ENCODE results near the gene DHX15.

DNA sequence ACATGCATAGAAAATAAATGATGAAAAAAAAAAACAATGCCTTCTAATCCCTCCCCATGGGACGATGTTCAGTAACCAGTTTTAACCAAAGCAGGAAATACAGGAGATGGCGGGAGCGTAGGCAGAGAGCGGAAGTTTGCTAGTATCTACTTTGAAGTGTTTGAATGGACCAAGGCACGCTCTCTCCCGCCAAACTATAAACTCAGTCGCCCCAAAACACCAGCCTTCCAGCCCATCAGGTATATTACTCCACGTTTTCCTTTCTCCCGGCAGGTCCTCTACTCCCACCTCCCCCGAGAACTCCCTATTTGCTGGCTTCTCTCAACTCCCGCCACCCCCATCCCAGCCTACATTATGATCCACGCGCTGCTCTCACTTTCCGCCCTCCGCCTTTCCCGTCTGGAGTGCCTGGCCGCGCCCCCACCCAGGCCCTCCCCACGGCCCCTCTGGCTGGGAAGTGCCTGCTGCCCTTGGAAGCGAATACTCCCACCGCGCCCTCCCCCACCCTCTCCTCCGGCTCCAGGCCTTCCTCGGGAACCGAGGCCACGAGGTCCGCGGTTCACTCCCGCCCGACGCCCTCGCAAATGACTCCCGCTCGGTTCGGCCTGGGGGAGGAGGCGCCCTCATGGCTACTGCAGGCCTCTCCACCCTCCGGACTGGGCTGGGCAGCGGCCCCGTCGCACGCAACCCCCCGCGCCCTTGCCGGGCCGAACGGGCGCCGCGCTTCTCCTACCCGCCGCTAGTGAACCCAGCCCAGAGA lies 723 bp downstream of the DHX15 start:
- no peak for TF ChIP-seq POLR2A (IDR thresholded peaks at IDR 0.05)
- TF ChIP-seq, protein P1, sequence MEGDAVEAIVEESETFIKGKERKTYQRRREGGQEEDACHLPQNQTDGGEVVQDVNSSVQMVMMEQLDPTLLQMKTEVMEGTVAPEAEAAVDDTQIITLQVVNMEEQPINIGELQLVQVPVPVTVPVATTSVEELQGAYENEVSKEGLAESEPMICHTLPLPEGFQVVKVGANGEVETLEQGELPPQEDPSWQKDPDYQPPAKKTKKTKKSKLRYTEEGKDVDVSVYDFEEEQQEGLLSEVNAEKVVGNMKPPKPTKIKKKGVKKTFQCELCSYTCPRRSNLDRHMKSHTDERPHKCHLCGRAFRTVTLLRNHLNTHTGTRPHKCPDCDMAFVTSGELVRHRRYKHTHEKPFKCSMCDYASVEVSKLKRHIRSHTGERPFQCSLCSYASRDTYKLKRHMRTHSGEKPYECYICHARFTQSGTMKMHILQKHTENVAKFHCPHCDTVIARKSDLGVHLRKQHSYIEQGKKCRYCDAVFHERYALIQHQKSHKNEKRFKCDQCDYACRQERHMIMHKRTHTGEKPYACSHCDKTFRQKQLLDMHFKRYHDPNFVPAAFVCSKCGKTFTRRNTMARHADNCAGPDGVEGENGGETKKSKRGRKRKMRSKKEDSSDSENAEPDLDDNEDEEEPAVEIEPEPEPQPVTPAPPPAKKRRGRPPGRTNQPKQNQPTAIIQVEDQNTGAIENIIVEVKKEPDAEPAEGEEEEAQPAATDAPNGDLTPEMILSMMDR (IDR thresholded peaks at IDR 0.05): no peak

Data from right lobe of liver (tissue), 4 donors.